ENCODE measurements around the gene FBLN2. TPM values are rescaled to one million over a fixed set of nuclear protein-coding genes. Genes with fewer than 3 reads are reported as not detected.
A peak's percentile ranks its signal among the peaks of the same experiment; 100 is the strongest.

The FBLN2 gene
- total and polyA plus RNA-seq, 10 of the 15 experiments (the other 5 are each of a cell fraction or from before 2014, with no cell fraction given) = 0.03 to 0.41 (median 0.12) TPM; not detected in 2

DNA sequence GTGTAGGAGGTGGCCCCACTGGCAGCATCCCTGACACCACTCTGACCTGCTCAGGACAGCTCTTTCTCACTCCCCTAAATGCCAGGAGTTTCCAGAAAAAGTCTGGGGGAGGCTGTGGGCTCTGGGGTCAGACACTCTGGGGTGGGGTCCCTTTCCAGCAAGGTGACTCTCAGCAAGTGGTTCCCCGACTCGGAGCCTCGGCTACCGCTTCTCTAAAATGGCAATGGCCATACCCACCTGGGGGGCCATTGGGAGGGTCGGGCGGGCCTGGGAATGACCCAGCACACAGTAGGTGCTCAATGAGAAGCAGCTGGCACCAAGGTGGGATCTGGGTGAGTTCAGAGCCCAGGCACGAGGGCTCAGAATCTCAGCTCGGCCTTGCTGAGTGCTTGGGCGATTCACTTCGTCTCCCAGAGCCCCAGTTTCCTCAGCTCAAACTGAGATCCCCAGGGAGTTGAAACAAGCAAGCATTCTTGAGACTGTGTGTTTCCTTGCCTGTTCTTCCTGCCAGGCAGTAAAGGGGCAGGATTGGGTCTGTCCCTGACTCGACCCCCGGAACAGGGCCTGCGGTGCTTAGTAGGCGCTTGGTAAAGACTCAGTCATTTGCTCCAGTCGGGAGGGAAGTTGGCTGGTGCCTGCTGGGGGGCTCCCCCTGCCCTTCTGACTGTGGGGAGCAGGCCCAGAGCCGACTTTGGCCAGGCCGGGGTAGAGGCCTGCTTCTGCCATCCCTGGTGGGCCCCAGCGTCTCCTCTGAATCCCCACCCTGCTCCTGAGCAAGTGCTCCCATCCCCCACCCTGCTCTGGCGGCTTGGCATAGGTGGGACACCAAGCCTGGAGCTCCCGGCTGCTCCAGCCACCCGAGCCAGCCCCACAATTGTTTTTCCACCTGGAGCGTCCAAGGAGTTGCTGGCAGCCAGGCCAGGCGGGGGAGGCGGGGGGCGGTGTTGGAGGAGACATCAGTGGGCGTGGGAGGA lies 32.9 kb upstream of the FBLN2 start:
- H3K27ac ChIP-seq (ENCODE audit: control insufficient read depth, insufficient read depth) = no peak overlapping the region
- RAD21 ChIA-PET (ENCODE audit: unreplicated experiment) = no interaction called here
- no peaks in the 10 kb centered on the region for H3K9me3 ChIP-seq (replicated peaks; ENCODE audit: control insufficient read depth, insufficient read depth, low read length)
- no peaks in the 10 kb centered on the region for H4K20me1 ChIP-seq (ENCODE audit: control insufficient read depth, insufficient read depth)
- peaks cover 5% of the 10 kb centered on the region; the same call in 1 of the 2 replicates for H3K4me1 ChIP-seq (ENCODE audit: control insufficient read depth, insufficient read depth, low read length)
- 43% methylated on average over 26 of the region's 26 CpGs for WGBS (ENCODE audit: insufficient coverage, insufficient replicate concordance, low lambda C conversion rate, missing lambda C conversion rate)
- H3K4me2 ChIP-seq (ENCODE audit: control insufficient read depth, insufficient read depth) = no peak overlapping the region
- POLR2A ChIA-PET = no interaction called here
- H2AFZ ChIP-seq (ENCODE audit: control insufficient read depth, low read depth, low read length) = no peak overlapping the region
- BruUV-seq (replicated peaks) = no TSS peak
- ATAC-seq = no peak
- no peaks in the 10 kb centered on the region for H3K79me2 ChIP-seq (ENCODE audit: control insufficient read depth, insufficient read depth, low read length)
- in situ Hi-C loops (cut with MboI) (no loop called here), intact Hi-C loops (cut with micrococcal nuclease; ENCODE audit: unreplicated experiment) (no loop called here)
- FAIRE-seq = no peak
- no peak overlapping the region for H3K9ac ChIP-seq (ENCODE audit: control insufficient read depth, insufficient read depth, low read length)
- H3K27me3 ChIP-seq (replicated peaks in 1 of 2; ENCODE audit: control insufficient read depth in 2 of 2, insufficient read depth in 2 of 2, low read length in 1 of 2) = no peaks in the 10 kb centered on the region; a peak in 1 of 4 replicates
- H3K36me3 ChIP-seq (ENCODE audit: control insufficient read depth in 2 of 2, insufficient read depth in 2 of 2, low read length in 1 of 2) = no peaks in the 10 kb centered on the region
- peak; percentile 19 for TF ChIP-seq MEF2B (IDR thresholded peaks at IDR 0.05; ENCODE audit: partially characterized antibody, poor library complexity, severe bottlenecking)
- TF ChIP-seq, protein P1, sequence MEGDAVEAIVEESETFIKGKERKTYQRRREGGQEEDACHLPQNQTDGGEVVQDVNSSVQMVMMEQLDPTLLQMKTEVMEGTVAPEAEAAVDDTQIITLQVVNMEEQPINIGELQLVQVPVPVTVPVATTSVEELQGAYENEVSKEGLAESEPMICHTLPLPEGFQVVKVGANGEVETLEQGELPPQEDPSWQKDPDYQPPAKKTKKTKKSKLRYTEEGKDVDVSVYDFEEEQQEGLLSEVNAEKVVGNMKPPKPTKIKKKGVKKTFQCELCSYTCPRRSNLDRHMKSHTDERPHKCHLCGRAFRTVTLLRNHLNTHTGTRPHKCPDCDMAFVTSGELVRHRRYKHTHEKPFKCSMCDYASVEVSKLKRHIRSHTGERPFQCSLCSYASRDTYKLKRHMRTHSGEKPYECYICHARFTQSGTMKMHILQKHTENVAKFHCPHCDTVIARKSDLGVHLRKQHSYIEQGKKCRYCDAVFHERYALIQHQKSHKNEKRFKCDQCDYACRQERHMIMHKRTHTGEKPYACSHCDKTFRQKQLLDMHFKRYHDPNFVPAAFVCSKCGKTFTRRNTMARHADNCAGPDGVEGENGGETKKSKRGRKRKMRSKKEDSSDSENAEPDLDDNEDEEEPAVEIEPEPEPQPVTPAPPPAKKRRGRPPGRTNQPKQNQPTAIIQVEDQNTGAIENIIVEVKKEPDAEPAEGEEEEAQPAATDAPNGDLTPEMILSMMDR (IDR thresholded peaks at IDR 0.05 in 2 of 3, conservative IDR thresholded peaks at IDR 0.05 in 1 of 3; ENCODE audit: control insufficient read depth in 2 of 3, extremely low read depth in 1 of 3, insufficient read depth in 1 of 3, low read depth in 3 of 3, low read length in 3 of 3) = no peak
- DNase-seq (ENCODE audit: low read depth, low spot score) = no peak
- no peak overlapping the region for H3K4me3 ChIP-seq
- SMC1A ChIA-PET (ENCODE audit: uncharacterized antibody, unreplicated experiment) = no interaction called here
- CTCF ChIA-PET = interaction anchor here (1.1 to 1.3 kb wide), 2 partner anchors 20 to 132 kb away, joined by 3 read pairs; no protein-coding TSS in a partner anchor

DNA sequence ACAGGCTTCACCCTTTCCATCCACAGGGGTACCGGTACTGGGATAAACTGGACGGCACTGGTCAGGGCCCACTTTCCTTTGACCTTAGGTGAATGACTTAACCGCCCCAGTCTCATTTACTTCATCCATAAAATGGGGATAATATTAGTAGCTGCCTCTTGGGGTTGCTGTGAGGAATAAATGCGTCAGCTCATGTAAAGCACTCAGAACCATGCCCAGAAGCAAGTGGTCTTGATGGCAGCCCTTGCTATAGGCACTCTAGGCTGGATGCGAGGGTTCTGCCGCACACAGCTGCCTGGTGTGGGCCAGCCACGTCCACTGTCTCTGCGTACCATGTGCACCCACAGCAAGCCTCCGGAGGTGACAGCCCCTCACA lies 32.2 kb upstream of the FBLN2 start:
- DNase-seq (ENCODE audit: low read depth, low spot score) (no peak), ATAC-seq (no peak), FAIRE-seq (no peak)
- SMC1A ChIA-PET (ENCODE audit: uncharacterized antibody, unreplicated experiment) = no interaction called here
- intact Hi-C loops (cut with micrococcal nuclease; ENCODE audit: unreplicated experiment) = no loop called here
- H3K4me3 ChIP-seq = no peak overlapping the region
- no peak overlapping the region for H3K27ac ChIP-seq (ENCODE audit: control insufficient read depth, insufficient read depth)
- in situ Hi-C loops (cut with MboI) = no loop called here
- WGBS (ENCODE audit: insufficient coverage, insufficient replicate concordance, low lambda C conversion rate, missing lambda C conversion rate) = 68% methylated on average over 9 of the region's 9 CpGs
- POLR2A ChIA-PET = no interaction called here
- CTCF ChIA-PET = no interaction called here
- no peaks in the 10 kb centered on the region for H3K9me3 ChIP-seq (replicated peaks; ENCODE audit: control insufficient read depth, insufficient read depth, low read length)
- H3K36me3 ChIP-seq (ENCODE audit: control insufficient read depth in 2 of 2, insufficient read depth in 2 of 2, low read length in 1 of 2) = no peaks in the 10 kb centered on the region
- H3K4me2 ChIP-seq (ENCODE audit: control insufficient read depth, insufficient read depth) = no peak overlapping the region
- RAD21 ChIA-PET (ENCODE audit: unreplicated experiment) = no interaction called here
- H3K79me2 ChIP-seq (ENCODE audit: control insufficient read depth, insufficient read depth, low read length) = no peaks in the 10 kb centered on the region
- BruUV-seq (replicated peaks) = no TSS peak
- H3K9ac ChIP-seq (ENCODE audit: control insufficient read depth, insufficient read depth, low read length) = no peak overlapping the region
- peaks cover 5% of the 10 kb centered on the region; the same call in 1 of the 2 replicates for H3K4me1 ChIP-seq (ENCODE audit: control insufficient read depth, insufficient read depth, low read length)
- H3K27me3 ChIP-seq (replicated peaks in 1 of 2; ENCODE audit: control insufficient read depth in 2 of 2, insufficient read depth in 2 of 2, low read length in 1 of 2) = no peaks in the 10 kb centered on the region; a peak in 1 of 4 replicates
- H2AFZ ChIP-seq (ENCODE audit: control insufficient read depth, low read depth, low read length) = no peak overlapping the region
- no peaks in the 10 kb centered on the region for H4K20me1 ChIP-seq (ENCODE audit: control insufficient read depth, insufficient read depth)
- no peak for TF ChIP-seq HDGF (IDR thresholded peaks at IDR 0.05)
- TF ChIP-seq CEBPB (IDR thresholded peaks at IDR 0.05; ENCODE audit: borderline replicate concordance in 1 of 2, low read depth in 2 of 2, low read length in 2 of 2) = no peak
- TF ChIP-seq, protein P2, sequence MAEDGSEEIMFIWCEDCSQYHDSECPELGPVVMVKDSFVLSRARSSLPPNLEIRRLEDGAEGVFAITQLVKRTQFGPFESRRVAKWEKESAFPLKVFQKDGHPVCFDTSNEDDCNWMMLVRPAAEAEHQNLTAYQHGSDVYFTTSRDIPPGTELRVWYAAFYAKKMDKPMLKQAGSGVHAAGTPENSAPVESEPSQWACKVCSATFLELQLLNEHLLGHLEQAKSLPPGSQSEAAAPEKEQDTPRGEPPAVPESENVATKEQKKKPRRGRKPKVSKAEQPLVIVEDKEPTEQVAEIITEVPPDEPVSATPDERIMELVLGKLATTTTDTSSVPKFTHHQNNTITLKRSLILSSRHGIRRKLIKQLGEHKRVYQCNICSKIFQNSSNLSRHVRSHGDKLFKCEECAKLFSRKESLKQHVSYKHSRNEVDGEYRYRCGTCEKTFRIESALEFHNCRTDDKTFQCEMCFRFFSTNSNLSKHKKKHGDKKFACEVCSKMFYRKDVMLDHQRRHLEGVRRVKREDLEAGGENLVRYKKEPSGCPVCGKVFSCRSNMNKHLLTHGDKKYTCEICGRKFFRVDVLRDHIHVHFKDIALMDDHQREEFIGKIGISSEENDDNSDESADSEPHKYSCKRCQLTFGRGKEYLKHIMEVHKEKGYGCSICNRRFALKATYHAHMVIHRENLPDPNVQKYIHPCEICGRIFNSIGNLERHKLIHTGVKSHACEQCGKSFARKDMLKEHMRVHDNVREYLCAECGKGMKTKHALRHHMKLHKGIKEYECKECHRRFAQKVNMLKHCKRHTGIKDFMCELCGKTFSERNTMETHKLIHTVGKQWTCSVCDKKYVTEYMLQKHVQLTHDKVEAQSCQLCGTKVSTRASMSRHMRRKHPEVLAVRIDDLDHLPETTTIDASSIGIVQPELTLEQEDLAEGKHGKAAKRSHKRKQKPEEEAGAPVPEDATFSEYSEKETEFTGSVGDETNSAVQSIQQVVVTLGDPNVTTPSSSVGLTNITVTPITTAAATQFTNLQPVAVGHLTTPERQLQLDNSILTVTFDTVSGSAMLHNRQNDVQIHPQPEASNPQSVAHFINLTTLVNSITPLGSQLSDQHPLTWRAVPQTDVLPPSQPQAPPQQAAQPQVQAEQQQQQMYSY (CRISPR knock-in tag; IDR thresholded peaks at IDR 0.05) = no peak
- TF ChIP-seq, protein P3, sequence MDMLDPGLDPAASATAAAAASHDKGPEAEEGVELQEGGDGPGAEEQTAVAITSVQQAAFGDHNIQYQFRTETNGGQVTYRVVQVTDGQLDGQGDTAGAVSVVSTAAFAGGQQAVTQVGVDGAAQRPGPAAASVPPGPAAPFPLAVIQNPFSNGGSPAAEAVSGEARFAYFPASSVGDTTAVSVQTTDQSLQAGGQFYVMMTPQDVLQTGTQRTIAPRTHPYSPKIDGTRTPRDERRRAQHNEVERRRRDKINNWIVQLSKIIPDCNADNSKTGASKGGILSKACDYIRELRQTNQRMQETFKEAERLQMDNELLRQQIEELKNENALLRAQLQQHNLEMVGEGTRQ (IDR thresholded peaks at IDR 0.05; ENCODE audit: borderline replicate concordance, low read depth, low read length) = no peak
- no peak for TF ChIP-seq POLR2AphosphoS5 (IDR thresholded peaks at IDR 0.05; ENCODE audit: low read length)
- no peak for TF ChIP-seq JUNB (IDR thresholded peaks at IDR 0.05)
- TF ChIP-seq ZNF274 (IDR thresholded peaks at IDR 0.05; ENCODE audit: insufficient read depth, insufficient read length) = no peak

Measured in GM12878 (cell line).